ENCODE measurements around the gene FADS3.
A peak's percentile ranks its signal among the peaks of the same experiment; 100 is the strongest.
"Not testable (repeated sequence)": the region's sequence is repeated elsewhere in the genome, so short reads cannot be mapped to it uniquely, and the experiment has no call there.

FADS3 gene

GRCh38 chr11:61898247-61898582 is 6.9 kb upstream of the FADS3 start:
- DNase-seq (ENCODE audit: low read depth in 3 of 3), result no peak

GRCh38 chr11:61897387-61898246 is 6.3 kb upstream of the FADS3 start:
- peak; percentile 61 to 69 (median 66) for DNase-seq (ENCODE audit: low read depth in 3 of 3)

DNA sequence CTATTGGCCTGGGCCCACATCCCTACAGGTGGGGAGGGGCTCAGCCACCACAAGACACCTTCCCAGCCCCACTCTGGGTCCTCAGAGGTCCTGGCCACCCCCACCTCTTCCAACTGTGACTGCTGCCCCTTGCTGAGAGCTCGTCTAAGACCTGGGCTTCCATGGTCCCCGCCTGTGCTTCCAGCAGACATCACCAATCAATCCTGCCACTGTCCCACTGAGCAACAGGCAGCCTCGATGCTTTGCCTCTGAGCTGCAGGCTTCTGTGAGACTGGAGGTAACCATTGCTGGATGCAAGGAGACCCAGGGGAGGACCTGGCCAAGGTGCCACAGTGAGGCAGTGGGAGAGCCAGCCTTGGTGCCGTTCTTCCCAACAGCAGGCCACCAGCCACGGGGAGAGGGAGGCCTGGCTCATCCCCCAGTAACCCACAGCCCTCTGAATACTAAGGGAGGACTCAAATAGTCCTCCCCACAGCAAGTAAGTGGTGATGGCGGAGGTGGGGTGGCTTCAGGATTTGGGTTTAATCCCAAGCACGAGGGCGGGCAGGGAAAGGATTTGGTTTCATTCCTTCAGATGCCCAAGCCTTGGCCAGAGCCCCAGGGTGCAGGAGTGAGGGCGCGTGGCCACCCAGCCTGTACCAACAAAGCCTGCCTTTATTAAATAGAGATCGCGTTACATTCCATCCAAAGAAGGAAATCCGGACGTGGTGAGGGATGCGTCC is 5.5 kb upstream of the FADS3 start:
- DNase-seq (ENCODE audit: low read depth in 3 of 3), result no peak

DNA sequence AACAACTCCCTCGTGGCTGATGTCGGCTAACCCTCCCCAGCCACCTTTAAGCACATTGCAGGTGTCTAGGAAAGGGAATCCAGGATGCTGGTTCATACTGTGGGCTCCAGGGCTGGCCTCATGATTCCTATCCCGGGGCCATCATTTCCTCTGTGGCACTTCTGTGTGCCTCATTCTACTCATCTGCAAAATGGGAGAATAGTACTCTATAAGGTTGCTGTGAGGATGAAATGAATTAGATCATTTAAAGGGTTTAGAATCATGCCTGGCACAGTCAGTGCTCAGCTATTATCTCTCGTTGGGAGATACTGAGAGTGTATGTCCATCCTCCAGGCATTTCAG is 4.3 kb upstream of the FADS3 start:
- no peak for DNase-seq (ENCODE audit: low read depth in 3 of 3)

GRCh38 chr11:61895046-61895717 is 3.8 kb upstream of the FADS3 start:
- no peak for DNase-seq (ENCODE audit: low read depth in 3 of 3)

- no peak for DNase-seq (ENCODE audit: low read depth in 3 of 3)
These were observed 2.6 kb upstream of the FADS3 start for GRCh38 chr11:61893981-61894380.

GRCh38 chr11:61892085-61892370 is 683 bp upstream of the FADS3 start:
- DNase-seq (ENCODE audit: low read depth in 3 of 3), result no peak

DNA sequence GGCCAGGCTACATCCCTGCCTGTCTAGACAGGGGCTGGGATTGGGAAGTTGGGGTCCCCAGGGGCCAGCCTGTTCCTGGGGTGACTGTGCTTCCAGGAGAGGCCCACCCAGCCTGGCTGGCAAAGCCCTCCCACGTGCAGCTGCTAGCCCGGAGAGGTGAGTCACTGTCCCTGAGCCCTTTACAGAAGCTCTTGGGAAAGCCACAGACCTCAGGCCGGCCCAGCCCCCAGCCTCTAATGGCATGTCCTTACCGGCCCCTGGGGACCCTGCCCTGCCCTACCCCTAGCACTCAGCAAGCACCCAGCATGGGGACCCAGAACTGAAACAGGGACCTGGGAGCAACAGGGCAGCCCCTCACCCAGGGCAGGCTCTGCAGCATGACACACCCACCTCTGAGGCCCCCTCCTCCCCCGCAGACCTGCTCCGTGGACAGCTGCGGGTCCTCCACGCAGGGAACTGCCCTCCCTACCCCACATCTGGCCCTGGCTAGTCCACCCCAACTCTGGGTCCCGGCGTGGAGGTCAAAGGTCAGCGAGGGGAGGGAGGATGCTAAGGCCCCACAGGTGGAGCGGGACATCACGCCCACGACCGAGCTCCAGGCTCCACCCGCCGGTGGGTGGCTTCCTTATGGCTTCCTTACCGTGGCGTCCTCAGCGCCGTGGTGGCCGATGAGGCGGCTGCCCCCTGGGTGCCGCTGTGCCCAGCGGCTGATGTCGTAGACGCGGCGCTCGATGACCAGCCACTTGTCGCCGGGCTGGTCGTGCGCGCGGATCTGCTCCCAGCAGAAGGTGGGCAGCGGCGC is 615 bp downstream of the FADS3 start:
- peak in 2 of 3 experiments; percentile 11 for DNase-seq (ENCODE audit: low read depth in 3 of 3)

GRCh38 chr11:61889831-61890230 is 1.5 kb downstream of the FADS3 start:
- no peak for DNase-seq (ENCODE audit: low read depth in 3 of 3)

DNA sequence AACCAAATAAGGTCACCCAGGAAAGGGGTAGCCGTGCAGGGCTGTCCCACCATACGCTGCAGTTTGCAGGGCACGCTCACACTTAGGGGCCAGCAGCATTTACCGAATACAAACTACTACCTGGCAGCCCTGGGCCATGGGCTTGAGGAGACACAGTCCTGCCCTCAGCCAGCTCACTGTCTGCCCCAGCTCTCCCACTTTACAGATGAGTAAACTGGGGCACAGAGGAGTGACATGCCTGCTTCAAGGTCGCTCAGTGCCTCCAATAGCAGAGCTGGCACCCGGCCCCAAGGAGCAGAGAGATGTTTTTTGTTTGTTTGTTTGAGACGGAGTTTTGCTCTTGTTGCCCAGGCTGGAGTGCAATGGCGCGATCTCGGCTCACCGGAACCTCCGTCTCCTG is 2.8 kb downstream of the FADS3 start:
- no peak for DNase-seq (ENCODE audit: low read depth in 3 of 3)

GRCh38 chr11:61887839-61888494 is 3.4 kb downstream of the FADS3 start:
- no peak for DNase-seq (ENCODE audit: low read depth in 3 of 3)

- DNase-seq (ENCODE audit: low read depth in 3 of 3), result no peak
These were observed 4.7 kb downstream of the FADS3 start for GRCh38 chr11:61886643-61887042.

DNA sequence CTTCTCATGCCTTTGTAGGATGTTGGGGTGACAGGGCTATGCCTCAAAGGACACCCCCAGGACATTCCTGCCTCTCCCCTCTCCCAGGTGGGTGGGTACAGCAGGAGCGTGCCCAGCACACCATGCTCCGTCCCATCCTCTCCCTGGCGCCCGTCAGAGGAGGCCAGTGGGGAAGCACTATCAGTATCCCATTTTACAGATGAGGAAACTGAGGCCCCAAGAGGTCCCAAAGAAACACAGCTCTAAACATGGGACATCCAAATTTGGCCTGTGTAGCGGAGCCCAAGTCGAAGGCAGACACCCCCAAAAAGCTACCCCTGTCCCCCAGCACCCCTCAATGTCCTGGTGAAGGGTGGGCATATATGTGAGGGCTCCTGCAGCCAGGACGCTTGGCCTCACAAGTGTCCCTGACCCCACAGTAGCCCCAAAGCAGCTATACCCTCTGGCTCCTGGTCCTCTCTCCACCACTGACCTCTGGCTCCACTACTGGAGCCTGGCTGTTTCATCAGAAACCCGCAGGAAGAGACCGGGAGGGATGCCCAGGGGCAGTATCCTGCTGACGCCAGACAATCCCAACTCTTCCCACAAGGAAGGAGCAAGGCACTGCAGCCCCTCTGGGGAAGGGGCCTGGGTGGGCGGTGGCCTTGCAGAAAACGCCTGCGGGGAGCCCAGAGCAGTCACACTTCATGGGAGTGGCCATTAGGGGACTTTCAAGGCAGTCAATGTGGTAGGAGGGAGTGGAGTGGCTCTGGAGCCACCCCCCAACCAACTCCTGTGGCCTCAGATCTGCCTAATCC is 5.4 kb downstream of the FADS3 start:
- DNase-seq (ENCODE audit: low read depth in 3 of 3), result no peak

GRCh38 chr11:61885166-61885778 is 6.1 kb downstream of the FADS3 start:
- no peak for DNase-seq (ENCODE audit: low read depth in 3 of 3)

- DNase-seq (ENCODE audit: low read depth in 3 of 3), result no peak
These were observed 7.4 kb downstream of the FADS3 start for GRCh38 chr11:61883947-61884346.

DNA sequence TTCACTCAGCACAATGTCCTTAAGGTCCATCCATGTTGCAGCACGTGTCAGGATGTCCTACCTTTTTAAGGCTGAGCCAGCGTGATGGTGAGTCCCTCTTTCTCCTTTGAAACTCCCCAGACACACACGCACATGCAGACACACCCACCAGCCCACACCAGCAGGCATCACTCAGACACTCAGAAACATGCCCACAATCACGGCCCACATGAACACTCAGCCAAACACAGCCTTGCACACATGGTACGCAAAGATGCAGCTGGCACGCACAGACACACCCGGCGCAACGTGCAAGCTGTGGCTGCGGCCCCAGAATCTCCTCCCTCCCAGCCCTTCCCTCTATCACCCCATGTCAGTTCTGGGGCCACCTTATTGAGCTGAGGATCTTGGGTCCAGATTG is 8.0 kb downstream of the FADS3 start:
- no peak for DNase-seq (ENCODE audit: low read depth in 3 of 3)

DNA sequence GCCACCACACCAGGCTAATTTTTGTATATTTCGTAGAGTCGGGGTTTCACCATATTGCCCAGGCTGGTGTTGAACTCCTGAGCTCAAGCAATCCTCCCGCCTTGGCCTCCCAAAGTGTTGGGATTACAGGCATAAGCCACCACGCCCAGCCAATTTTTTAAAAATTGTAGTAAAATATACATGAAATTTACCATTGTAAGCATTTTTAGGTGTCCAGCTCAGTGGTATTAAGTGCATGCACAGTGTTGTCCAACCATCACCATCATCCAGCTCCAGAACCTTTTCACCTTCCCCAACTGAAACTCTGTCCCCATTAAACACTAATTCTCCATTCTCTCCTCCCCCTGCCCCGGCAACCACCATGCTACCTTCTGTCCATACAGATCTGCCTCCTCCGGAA is 8.5 kb downstream of the FADS3 start:
- DNase-seq (ENCODE audit: low read depth in 3 of 3), result no peak

- DNase-seq (ENCODE audit: low read depth in 3 of 3), result not testable (repeated sequence)
These were observed 9.1 kb downstream of the FADS3 start for GRCh38 chr11:61882267-61882666.

GRCh38 chr11:61881397-61881796 is 9.9 kb downstream of the FADS3 start:
- DNase-seq (ENCODE audit: low read depth in 3 of 3), result no peak

GRCh38 chr11:61880454-61880853 is 10.9 kb downstream of the FADS3 start:
- DNase-seq (ENCODE audit: low read depth in 3 of 3), result no peak

All from stimulated activated CD4-positive, alpha-beta T cell treated with anti-CD3 and anti-CD28 coated beads, TNF-alpha, amount 100 ng/mL, for 4 hours (primary cell).